Astrocyte of the spinal cord (primary cell): Measurements from ENCODE around the gene CDH11.

Experiments
- DNase-seq: peaks from one replicate; pipeline ENCODE4 v3.0.0; 2011; ENCODE audit warnings: low read depth, low spot score
- H3K4me3 ChIP-seq: 2 replicates; pipeline ENCODE4 v1.5.1; 2011; ENCODE audit warnings: low read depth, mild to moderate bottlenecking, low read length, moderate library complexity
- CTCF ChIP-seq: IDR thresholded peaks from 2 replicates; pipeline ENCODE4 v1.5.1; 2012; ENCODE audit warnings: low read depth, mild to moderate bottlenecking, low read length, inconsistent platforms
- in situ Hi-C: cut with HindIII; loops from 2 replicates; pipeline ENCODE4 v1.10.0; 2017; ENCODE audit warnings: low sequenced_read_pairs

CDH11 gene

GRCh38 chr16:64910356-64910755, 211.5 kb downstream of the CDH11 start:
- no peak overlapping the region for H3K4me3 ChIP-seq
- in situ Hi-C loops, result no loop called here

GRCh38 chr16:64907844-64908243, 214.0 kb downstream of the CDH11 start:
- no peak for TF ChIP-seq CTCF
- DNase-seq, result no peak
- H3K4me3 ChIP-seq, result no peak overlapping the region
- in situ Hi-C loops, result no loop called here

More at GRCh38 chr16:64910356-64910755, 211.5 kb downstream of the CDH11 start:
- DNase-seq, result peak; percentile 92
- no peak for TF ChIP-seq CTCF

GRCh38 chr16:64903770-64904169, 218.1 kb downstream of the CDH11 start:
- TF ChIP-seq CTCF, result no peak
- H3K4me3 ChIP-seq, result no peak overlapping the region
- in situ Hi-C loops, result no loop called here
- DNase-seq, result no peak

GRCh38 chr16:64900517-64900916, 221.3 kb downstream of the CDH11 start:
- no peak for DNase-seq
- in situ Hi-C loops, result no loop called here
- H3K4me3 ChIP-seq, result no peak overlapping the region
- TF ChIP-seq CTCF, result no peak

GRCh38 chr16:64900019-64900418, 221.8 kb downstream of the CDH11 start:
- TF ChIP-seq CTCF, result no peak
- no peak for DNase-seq
- in situ Hi-C loops, result no loop called here
- no peak overlapping the region for H3K4me3 ChIP-seq

GRCh38 chr16:64898159-64898558, 223.7 kb downstream of the CDH11 start:
- no peak for TF ChIP-seq CTCF
- in situ Hi-C loops, result no loop called here
- DNase-seq, result no peak
- H3K4me3 ChIP-seq, result no peak overlapping the region
